ENCODE data around the gene TICRR.

Gene TICRR

DNA sequence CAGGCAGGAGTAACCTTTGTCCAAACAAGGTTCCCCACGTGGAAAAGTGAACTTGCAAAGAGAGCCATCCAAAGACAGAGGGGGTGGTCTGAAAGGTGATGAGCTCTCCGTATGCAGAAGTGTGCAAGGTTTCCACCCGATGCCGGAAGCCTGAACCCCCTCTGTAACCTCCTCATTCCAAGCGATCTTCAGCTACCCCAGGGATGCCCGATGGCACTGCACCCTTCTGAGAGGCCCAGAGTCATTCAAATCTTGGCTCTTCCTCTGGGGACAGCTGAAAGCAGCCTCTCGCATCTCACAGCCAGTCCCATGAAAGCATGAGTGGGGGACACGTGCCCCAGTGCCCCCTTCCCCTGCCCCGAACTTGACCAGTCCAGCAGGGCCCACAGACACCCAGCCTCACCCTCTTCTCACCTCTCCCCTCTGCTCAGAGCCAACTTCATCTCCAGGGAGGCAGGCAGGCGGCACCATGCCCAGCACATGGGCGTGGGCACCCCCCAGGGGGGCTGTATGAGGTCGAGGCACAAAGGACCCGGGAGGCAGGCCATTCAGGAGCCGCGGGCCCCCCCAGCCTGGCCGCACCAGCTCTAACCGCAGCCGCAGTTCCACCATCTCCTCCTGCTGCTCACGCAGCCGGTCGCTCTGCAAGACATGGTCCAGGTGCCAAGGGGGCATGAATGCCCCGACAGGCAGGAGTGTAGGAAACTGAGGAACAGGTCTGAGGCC, 71.3 kb downstream of the TICRR start:
- no peaks in the 10 kb centered on the region for H3K36me3 ChIP-seq
- H3K27ac ChIP-seq = no peak overlapping the region
- H3K4me1 ChIP-seq (ENCODE audit: control insufficient read depth in 1 of 2, insufficient read depth in 1 of 2, low read depth in 1 of 2, low read length in 1 of 2) = no peaks in the 10 kb centered on the region
- TF ChIP-seq, protein P1, sequence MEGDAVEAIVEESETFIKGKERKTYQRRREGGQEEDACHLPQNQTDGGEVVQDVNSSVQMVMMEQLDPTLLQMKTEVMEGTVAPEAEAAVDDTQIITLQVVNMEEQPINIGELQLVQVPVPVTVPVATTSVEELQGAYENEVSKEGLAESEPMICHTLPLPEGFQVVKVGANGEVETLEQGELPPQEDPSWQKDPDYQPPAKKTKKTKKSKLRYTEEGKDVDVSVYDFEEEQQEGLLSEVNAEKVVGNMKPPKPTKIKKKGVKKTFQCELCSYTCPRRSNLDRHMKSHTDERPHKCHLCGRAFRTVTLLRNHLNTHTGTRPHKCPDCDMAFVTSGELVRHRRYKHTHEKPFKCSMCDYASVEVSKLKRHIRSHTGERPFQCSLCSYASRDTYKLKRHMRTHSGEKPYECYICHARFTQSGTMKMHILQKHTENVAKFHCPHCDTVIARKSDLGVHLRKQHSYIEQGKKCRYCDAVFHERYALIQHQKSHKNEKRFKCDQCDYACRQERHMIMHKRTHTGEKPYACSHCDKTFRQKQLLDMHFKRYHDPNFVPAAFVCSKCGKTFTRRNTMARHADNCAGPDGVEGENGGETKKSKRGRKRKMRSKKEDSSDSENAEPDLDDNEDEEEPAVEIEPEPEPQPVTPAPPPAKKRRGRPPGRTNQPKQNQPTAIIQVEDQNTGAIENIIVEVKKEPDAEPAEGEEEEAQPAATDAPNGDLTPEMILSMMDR (IDR thresholded peaks at IDR 0.05) = no peak
- H3K4me3 ChIP-seq (ENCODE audit: low read depth in 1 of 2, low read length in 1 of 2) = no peak overlapping the region
- H3K9me3 ChIP-seq = no peaks in the 10 kb centered on the region
- H3K27me3 ChIP-seq = peaks cover 1% of the 10 kb centered on the region

DNA sequence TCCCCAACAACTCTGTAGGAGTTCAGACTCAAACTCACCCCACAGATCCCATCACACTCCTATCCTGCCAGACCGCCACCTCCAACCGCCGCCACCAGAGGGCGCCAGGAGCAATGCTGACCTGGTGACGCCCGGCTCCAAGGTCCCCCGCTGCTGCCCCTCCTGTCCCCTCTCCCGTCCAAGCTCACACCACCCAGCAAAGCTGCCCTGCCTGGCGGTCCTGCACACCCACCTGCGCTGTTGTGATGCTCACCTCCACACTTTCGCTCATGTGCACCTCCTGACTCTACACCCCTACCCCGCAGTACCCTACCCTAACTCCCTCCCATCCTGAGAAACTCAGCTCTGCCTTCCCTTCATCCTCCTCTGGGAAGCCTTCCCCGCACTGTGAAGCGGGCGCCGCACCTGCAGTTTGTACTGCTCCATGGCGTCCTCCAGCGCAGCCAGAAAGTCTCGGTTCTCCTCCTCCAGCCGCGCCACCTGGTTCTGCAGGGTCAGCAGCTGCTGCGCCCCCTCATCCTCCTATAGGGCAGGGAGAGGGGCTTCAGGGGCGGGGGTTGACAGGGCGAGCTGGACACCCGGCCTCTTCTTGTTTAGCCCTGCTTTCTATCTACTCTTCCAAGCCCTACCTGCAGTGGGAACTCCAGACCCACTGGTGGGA, 72.1 kb downstream of the TICRR start:
- H3K4me3 ChIP-seq (ENCODE audit: low read depth in 1 of 2, low read length in 1 of 2) = no peak overlapping the region
- no peak overlapping the region for H3K27ac ChIP-seq
- no peaks in the 10 kb centered on the region for H3K4me1 ChIP-seq (ENCODE audit: control insufficient read depth in 1 of 2, insufficient read depth in 1 of 2, low read depth in 1 of 2, low read length in 1 of 2)
- H3K27me3 ChIP-seq = peaks cover 9% of the 10 kb centered on the region
- H3K9me3 ChIP-seq = no peaks in the 10 kb centered on the region
- TF ChIP-seq, protein P1 (IDR thresholded peaks at IDR 0.05) = peak; percentile 68
- H3K36me3 ChIP-seq = no peaks in the 10 kb centered on the region

DNA sequence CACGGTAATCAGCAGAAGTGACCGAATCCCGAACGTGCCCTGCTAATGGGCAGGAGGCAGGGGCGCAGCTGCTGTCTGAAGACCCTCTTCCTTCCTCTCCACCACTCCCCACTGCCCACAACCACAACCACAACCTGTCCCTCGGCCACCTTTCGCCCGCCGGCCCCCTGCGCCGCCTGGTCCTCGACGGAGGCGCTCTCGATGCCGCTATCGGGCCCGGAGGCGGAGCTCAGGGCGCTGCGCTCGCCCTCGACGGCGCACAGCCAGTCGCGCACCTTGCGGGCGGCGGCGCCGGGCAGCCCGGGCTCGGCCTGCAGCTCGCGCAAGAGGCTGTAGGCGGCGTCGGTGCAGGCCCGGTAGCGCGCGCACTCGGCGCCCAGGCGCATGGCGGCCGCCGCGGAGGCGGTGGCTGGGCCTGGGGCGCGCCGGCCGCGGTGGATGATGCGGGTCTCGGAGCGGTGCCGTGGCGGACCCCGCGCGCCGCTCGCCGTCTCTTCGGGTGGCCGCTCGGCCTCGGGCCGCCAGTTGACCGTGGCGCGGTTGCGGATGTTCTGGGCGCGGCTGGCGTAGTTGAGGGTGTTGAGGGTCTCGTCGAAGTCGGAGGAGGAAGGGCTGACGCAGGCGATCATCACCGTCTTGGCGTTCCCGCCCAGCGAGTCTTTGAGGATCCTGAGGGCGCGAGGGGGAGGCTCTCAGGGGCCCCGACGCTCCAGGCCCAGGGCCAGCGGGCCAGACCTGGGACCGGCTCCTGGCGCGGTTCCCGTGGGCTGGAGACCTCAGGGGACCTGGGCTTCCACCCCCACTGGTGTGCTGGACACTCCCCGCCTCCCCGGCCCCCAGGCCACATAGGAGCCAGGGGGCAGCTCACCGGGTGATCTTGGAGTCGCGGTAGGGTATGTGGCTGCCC, 73.1 kb downstream of the TICRR start:
- H3K4me3 ChIP-seq (ENCODE audit: low read depth in 1 of 2, low read length in 1 of 2) = no peak overlapping the region
- H3K27ac ChIP-seq = no peak overlapping the region
- no peaks in the 10 kb centered on the region for H3K9me3 ChIP-seq
- peaks cover 19% of the 10 kb centered on the region for H3K27me3 ChIP-seq
- TF ChIP-seq, protein P1 (IDR thresholded peaks at IDR 0.05) = no peak
- no peaks in the 10 kb centered on the region for H3K4me1 ChIP-seq (ENCODE audit: control insufficient read depth in 1 of 2, insufficient read depth in 1 of 2, low read depth in 1 of 2, low read length in 1 of 2)
- H3K36me3 ChIP-seq = no peaks in the 10 kb centered on the region

DNA sequence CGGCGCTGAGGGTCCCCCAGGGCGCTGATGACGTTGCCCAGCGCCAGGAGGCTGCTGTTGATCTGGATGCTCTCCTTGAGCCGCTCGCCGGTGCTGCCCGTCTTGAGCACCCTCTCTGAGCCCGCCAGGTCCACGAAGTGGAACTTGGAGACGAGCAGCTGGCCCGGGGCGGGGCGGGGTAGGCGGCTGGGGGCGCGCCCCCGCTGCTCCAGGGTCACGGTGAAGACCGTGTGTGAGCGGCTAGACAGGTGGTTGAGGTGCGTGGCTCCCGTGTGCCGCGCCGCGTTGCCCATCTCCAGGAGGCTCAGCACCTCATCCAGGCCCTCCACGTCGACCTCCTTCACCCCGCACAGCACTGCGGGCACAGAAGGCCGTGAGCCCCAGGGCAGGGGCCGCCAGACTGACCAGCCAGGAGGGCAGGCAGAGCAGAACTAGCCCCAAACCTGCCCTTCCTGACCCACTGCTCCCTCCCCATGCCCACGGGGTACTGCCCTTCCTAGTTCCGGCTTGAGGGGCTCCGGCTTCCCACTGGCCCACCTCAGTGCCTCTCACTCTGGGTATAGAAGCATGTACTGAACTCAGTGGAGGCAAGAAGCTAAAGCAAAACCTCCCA, 73.8 kb downstream of the TICRR start:
- no peak overlapping the region for H3K27ac ChIP-seq
- H3K36me3 ChIP-seq = no peaks in the 10 kb centered on the region
- H3K27me3 ChIP-seq = peaks cover 27% of the 10 kb centered on the region
- no peaks in the 10 kb centered on the region for H3K9me3 ChIP-seq
- TF ChIP-seq, protein P1 (IDR thresholded peaks at IDR 0.05) = no peak
- H3K4me1 ChIP-seq (ENCODE audit: control insufficient read depth in 1 of 2, insufficient read depth in 1 of 2, low read depth in 1 of 2, low read length in 1 of 2) = no peaks in the 10 kb centered on the region
- H3K4me3 ChIP-seq (ENCODE audit: low read depth in 1 of 2, low read length in 1 of 2) = no peak overlapping the region

DNA sequence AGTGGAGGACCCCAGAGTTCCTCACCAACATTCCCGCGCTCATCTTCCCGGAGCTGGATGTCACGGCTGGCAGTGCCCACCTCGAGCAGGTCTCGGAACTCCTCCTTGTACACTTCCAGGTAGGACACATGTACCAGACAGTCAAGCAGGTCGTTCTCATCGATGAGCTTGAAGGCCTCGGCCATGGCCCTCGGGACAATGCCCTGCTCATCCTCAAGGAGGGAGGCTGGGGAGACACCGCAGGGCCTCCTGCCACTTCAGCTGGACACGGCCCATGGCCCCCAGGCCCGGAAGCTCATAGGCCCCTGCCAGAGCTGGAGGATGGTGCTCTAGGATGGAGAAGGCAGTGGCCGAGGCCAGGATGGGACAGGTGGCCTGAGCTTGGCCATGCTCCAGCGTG, 74.4 kb downstream of the TICRR start:
- Histone ChIP-seq H3K27ac (no peak overlapping the region), H3K36me3 (no peaks in the 10 kb centered on the region), H3K9me3 (no peaks in the 10 kb centered on the region), H3K27me3 (peaks cover 33% of the 10 kb centered on the region), H3K4me3 (ENCODE audit: low read depth in 1 of 2, low read length in 1 of 2) (no peak overlapping the region), H3K4me1 (ENCODE audit: control insufficient read depth in 1 of 2, insufficient read depth in 1 of 2, low read depth in 1 of 2, low read length in 1 of 2) (peaks cover 0 to 3% of the 10 kb centered on the region in 2 experiments)
- TF ChIP-seq, protein P1 (IDR thresholded peaks at IDR 0.05) = no peak

Data from neutrophil (primary cell).